Measurements from ENCODE around the gene EFCAB5.
"Not testable (repeated sequence)": the region's sequence is repeated elsewhere in the genome, so short reads cannot be mapped to it uniquely, and the experiment has no call there.

Gene EFCAB5

DNA sequence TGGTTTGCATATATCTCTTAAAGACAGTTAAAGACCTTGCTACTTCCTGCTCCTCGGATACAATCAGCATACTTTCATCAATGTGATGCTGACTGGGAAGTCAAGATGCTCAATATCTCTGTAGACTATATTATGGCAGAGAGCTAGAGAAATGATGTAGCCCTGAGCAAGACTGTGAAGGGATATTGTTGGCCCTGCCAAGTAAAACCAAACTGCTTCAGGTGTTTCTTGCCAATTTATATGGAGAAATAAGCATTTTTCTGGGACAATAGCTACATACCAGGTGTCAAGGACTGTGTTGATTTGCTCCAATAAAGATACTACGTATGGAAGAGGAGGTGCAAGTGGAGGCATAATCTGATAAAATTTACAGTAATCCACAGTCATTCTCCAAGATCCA is 4.7 kb upstream of the EFCAB5 start:
- no peak for DNase-seq

DNA sequence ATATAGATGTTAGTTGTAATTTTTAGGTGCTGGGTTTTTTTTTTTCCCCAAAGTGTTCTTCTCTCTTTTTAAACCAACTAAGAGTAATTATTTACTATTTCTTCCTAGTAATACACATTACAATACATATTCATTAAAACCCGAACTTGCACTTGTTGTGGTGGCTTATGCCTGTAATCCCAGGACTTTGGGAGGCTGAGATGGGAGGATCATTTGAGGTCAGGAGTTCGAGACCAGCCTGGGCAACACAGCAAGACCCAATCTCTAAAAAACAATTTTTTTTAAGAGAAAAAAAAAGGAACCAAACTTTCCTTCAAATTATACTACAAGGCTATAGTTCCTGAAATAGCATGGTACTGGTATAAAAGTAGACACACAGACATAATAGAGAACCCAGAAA is 3.8 kb downstream of the EFCAB5 start:
- DNase-seq, result no peak

DNA sequence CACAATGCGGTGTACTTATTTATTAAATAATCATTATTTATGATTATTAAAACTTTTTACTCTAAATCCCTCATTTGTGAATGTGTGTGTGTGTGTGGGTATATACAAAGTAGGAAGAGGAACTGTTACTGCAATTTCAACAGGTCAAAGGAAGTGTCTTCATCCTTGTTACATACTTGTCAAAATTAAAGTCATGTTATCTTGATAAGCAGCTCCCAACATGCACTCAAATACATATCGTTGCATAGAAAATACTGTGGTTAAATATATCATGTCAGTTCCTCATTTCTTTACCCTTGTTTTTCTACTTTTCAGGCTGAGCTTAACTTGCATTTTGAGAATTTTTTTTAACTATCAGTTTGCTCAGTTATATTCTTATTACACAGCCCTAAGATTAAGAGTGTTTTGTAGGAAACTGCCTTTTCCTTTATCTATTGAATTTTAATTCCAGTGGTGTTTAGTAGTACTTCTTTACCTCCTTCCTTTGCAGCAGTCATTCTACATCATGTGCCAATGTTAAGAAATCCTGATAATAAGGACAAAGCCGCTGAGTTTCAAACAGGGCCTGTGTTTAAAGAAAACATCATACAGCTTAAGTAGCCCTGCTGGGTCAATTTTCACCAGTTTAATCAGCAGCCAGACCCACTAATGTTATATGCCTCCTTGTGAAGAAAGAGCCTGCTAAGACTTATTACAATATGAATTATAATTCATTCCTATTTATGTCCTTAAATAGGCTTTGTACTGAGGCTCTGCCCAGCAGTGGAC is 7.2 kb downstream of the EFCAB5 start:
- DNase-seq, result no peak

DNA sequence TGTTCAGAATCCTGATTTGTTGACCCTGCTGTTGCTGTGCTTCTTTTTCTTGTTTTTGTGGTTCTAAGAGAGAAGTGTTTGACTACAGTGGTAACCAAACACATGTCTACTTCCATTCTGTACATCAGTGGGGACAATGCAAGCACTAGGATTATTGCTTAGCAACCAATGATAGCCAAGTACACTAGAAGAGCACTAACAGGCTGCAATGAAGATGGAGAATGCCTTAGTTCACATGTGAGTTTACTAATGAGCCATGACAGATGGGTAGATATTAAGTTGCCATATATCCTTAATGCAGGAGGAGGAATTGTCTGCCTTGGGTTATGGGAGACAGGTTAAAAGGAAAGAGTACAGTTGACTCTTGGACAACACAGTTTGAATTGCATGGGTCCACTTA is 8.3 kb downstream of the EFCAB5 start:
- no peak for DNase-seq

DNA sequence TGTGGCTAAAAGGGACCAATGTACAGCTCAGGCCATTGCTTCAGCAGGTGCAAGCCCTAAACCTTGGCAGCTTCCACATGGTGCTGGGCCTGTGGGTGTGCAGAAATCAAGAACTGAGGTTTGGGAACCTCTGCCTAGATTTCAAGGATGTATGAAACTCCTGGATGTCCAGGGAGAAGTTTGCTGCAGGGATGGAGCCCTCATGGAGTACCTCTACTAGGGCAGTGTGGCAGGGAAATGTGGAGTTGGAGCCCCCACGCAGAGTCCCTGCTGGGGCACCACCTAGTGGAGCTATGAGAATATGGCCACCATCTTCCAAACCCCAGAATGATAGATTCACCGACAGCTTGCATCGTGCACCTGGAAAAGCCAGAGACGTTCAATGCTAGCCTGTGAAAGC is 13.0 kb downstream of the EFCAB5 start:
- DNase-seq, result no peak

DNA sequence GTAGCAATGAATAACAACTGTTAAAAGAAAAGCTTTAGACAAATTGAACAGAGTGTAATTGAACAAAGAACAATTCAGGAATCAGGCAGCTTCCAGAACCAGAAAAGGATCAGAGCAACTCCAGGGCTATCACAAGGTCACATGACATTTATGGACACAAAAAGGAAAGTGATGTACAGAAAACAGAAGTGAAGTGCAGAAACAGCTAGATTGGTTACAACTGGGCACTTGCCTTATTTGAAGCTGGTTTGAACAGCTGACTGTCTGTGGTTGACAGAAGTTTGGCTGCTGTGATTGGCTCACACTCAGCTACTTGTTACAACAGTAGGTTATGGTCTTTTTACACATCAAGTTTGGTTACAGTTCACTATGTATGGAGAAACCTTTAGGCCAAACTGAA is 14.8 kb downstream of the EFCAB5 start:
- no peak for DNase-seq

DNA sequence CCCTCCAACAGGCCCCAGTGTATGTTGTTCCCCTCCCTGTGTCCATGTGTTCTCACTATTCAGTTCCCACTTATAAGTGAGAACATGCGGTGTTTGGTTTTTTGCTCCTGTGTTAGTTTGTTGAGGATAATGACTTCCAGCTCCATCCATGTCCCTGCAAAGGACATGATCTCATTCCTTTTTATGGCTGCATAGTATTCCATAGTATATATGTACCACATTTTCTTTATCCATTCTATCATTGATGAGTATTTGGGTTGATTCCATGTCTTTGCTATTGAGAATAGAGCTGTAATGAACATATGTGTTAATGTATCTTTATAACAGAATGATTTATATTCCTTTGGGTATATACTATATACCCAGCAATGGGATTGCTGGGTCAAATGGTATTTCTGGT is 16.1 kb downstream of the EFCAB5 start:
- DNase-seq, result not testable (repeated sequence)

DNA sequence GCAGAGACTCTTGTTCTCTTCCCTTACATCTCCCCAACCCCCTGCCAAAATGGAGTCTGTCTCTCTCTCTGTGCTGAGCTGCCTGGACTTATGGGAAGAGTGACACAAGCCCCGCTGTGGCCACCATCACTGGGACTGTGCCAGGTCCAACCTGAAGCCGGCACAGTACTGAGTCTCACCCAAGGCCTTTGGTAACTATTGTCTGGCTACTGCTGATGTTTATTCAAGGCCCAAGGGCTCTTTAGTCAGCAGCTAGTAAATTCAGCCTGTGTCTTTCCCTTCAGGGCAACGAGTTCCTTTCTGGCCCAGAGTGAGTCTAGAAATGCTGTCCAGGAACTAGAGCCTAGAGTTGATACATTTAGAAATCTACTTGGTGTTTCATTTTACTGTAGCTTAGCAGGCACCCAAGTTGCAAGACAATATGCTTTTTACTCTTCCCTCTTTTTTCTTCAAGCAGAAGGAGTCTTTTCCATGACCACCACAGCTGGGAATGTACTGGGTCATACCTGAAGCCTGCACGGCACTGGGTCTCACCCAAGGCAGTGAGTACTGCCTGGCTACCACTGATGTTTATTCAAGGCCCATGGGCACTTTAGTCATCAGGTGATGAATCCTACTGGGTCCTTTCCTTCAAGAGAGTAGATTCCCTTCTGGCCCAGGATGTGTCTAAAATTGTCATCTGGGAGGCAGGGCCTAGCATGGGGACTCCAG is 17.7 kb downstream of the EFCAB5 start:
- DNase-seq, result no peak

DNA sequence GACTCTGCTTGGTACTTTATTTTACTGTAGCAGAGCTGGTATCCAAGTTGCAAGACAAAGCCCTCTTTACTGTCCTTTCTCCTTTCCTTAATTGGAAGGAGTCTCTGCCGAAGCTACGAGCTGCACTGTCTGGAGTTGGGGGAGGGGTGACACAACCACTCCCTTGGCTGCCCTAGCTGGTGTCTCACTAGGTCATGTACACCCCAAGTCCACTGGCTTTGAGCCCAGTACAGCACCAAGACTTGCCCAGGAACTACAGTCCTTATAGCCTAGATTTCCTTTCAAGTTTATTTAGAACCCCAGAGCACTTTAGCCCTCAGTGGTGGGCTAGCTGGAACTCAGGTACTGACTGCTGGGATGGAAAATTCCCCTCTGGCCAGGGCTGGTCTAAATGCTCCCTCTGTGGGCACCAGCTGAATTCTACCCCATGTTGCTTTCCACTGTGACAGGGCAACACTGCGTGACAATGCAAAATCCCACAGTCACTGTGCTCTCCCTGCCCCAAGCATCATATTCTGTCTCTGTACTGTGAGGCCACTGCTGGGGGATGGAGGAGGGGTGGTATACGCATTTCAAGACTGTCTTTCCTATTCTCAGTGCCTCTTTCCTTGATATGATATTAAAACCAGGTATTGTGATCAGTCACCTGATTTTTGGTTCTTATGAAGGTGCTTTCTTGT is 18.4 kb downstream of the EFCAB5 start:
- DNase-seq, result no peak

DNA sequence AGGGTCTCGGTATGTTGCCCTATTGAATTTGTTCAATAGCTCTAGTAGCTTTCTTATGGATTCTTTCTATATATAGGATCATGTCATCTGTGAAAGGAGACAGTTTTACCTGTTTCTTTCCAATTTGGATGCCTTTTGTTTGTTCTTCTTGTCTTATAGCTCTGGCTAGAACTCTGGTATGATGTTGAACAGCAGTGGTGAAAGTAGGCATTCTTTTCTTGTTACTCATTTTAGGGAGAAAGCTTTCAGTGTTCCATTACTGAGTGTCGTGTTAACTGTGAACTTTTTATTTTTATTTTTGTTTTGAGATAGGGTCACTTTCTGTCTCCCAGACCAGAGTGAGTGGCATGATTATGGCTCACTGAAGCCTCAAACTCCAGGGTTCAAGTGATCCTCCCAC is 21.2 kb downstream of the EFCAB5 start:
- no peak for DNase-seq

DNA sequence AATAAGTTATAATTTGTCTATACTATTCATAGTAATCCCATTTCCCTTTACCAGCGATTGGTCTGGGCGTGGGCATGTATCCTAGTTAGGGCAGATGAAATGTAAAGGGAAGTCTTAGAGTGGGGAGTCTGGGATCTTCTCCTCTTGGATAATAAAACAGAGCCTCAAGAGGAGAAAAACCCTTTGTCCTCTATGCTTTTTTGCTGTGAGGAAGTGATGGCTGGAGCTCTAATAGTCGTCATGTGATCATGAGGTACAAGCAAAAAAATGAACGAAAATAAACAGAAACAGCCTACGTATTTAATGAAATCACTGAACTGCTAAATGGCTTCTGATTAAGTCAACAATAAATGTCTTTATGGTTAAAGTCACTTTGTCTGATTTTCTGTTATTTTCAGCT is 26.8 kb downstream of the EFCAB5 start:
- DNase-seq, result no peak

DNA sequence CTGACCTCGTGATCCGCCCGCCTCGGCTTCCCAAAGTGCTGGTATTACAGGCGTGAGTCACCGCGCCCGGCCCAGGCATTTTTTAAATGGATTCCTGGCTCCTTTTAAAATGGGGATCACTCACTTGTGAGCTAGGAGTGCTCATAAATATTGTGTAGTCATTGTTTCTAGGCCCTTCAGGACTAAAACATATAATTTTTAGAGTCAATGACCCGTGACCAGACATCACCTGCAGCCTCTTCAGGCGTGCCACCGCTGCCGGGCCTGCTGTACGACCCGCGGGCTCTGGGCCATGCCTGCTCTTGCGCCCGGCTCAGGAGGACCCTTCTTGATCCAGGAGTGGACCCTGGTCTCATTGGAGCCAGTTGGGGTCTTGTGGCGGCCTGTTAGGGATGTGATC is 30.8 kb downstream of the EFCAB5 start:
- no peak for DNase-seq

DNA sequence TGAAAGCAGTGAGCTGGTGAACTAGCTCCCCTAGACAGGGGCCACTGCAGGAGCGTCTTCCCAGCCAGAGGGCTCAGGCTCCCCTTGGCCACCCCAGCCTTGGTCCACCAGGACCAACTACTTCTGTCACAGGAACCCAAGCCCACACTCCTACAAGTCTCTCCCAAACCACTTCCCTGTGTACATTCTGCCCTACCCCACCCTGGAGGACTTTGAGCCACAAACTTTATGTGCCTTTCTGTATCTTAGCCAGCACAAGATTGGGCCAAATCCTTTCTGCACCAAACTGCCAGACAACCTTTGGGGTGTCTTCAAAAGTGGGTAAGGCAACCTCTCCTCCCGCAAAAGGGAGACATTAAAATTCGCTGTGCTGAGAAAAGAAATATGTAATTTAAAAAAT is 31.6 kb downstream of the EFCAB5 start:
- no peak for DNase-seq

DNA sequence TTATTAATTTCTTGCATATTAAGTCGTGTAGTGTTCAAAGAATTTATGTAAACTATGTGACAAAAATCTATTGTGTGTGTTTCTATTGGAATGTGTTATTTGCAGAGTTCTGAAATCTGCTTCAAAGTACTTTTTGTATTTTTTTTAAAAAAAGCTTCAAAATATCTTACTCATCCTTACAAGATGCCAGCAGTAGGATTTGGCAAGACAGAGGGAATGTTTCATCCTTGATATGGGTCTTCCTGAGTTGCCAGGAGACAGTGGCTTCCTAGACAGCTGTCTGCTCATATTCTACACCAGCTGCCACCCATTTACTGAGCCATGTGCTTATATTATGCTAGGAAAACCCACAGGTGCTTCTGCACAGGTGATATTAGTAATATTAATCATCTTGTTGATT is 36.4 kb downstream of the EFCAB5 start:
- DNase-seq, result no peak

DNA sequence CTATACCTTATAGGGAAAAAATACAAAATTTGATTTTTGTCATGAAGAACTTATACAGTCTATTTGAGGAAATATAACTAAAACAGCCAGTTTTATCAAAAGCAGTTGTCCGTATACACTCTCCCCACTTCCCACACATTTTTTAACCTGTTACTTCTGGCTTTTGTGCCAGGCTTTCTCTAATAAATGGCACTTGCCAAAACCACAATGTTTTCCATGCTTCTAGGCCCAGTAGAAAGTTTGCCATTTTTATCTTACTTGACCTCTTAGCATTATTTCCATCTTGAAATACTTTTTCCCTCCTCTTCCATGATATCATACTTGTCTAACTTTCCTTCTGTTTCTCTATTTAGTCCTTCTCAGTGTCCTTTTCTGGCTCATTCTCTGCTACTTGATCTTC is 38.8 kb downstream of the EFCAB5 start:
- no peak for DNase-seq

DNA sequence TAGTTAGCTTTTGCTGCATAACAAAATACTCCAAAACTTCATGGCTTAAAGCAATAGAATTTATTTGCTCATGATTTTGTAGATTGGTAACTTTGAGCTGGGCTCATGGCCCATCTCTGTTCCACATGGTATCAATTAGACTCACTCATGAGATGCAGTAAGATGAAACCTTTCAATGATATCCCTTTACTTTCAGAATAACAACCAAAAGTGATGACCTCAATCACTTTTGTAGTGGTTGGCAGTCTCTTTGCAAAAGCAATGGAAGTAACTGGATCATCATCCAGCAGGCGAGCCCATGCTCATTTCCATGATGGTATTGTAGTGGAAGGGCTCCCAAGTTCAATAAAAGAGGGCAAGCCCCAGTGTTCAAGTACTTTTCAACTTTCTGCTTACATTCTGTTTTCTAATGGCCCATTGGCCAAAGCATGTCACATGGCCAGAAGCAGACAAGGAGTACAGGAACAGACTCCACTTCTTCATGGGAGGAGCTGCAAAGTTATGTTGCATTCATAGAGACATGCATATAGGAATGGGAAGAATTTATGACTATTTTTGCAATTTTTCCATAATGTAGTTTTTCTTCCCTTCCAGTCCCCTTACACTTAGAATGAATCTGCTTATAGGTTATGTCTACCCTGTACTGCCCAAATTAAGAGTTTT is 41.7 kb downstream of the EFCAB5 start:
- no peak for DNase-seq

DNA sequence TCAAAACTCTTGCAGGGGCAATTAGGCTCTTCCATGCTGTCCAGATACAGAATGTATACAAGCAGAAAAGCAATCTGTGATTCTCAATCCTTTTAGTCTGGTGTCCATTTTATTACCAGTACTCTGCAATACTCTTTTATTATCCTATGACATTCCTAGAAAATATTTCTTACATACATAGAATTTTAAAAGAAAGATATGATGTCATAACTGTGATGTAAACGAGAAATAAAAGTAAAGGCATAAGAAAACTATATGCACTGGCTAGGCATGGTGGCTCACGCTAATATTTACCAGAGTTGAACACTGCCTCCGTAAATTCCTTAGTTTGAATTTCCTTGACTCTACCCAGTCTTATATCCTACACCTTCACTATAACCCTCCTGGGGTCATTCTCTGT is 55.0 kb downstream of the EFCAB5 start:
- no peak for DNase-seq

DNA sequence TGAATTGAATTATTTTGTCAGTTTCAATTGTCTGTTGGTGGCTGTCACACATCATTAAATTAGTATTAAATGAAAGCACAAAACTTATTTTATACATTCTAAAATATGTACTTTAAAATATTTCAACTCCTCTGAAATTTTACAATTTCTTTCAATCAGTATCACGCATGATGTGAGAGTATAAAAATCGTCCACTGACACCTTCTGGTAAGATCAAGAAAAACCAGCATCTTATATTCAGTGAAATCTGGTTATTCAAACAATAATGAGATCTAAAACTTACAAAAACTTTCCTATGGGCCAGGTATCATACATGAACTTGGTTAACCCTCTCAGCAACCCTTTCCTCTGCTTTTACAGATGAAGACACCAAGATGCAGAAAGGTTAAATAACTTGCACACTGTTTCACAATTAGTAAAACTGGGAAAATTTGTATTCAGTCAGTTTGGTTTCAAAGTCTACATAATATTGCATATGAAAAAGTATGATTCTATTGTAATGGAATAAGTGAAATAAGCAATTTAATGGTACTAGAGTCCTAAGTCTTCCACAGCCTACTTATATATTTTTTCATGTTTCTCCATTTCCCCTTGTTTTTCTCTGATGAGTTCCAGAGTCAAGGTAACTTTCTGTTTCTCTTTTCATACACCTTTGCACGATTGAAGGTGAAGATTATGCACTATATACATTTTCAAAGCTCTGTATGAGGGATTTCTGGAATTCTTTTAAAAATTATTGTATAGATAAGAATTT is 58.7 kb downstream of the EFCAB5 start:
- no peak for DNase-seq

DNA sequence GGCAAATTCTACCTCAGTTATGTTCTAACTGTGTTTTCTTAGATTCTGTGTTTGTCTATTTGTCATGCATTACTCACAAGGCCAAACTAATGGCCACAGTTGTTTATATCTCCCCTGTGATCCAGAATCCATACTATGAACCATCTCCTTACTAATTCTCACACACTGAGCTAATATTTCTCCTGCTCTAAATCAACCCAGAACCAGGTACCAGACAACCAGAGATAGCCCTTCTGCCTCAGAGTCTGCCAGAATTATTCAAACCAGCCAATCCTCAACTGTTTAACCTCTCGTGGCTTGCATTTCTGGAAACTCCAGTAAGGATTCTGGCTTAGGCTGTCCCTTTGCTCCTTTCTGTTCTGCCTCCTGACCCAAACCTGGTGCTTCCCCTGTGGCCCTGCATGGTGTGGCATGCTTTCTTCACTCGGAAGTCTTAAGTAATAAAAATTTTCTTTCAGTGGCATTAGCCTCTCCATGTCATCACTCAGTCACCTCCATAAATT is 59.4 kb downstream of the EFCAB5 start:
- no peak for DNase-seq

DNA sequence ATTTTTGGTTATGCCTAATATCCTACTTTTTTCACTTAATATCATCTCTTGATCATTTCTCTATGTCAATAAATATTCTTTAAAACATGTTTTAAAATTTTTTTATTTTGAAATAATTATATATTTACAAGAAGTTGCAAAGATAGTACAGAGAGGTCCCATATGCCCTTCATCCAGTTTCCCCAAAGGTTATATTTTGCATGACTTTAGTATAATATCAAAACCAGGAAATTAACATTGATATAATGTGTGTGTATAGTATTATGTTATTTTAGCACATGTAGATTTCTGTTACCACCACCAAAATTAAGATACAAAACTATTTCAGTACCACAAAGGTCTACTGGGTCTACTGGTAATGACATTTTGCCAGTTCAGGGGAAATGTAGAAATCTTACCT is 60.7 kb downstream of the EFCAB5 start:
- no peak for DNase-seq

DNA sequence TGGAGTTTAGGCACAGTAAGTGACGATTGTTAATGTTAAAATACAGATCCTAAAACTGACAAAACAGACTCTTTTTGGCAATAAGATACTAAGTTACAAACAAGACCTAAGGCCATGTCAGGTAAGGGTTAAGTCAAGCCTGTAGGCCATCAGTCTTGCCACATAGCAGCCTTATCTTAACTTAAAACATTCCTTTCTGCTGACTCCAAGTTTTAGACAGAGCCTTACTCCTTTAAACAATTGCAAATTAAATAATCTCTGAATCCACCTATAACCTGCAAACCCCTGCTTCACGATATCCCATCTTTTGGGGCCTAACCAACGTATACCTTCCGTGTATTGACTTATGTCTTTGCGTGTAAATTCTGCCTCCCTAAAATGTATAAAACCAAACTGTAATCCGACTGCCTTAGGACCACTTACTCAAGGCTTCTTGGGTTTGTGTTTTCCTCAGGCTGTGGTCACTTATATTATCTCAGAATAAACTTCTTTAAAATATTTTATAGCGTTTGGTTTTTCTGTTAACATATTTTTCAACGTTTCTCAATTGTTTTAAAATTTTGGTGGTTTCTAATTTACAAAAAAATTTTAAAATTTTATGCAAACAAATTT is 64.4 kb downstream of the EFCAB5 start:
- DNase-seq, result no peak

DNA sequence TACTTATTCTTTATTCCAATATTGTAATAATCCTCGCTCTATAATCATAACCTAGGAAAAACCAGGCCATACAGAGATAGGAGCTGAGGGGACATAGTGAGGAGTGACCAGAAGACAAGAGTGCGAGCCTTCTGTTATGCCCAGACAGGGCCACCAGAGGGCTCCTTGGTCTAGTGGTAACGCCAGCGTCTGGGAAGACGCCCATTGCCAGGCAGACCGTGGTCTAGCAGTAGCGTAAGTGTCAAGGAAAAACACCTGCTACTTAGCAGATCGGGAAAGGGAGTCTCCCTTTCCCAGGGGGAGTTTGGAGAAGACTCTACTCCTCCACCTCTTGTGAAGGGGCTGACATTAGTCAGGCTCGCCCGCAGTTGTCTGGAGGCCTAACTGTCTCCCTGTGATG is 70.5 kb downstream of the EFCAB5 start:
- not testable (repeated sequence) for DNase-seq

Data from stimulated activated naive CD4-positive, alpha-beta T cell (primary cell).